ENCODE results near the gene KIDINS220.

Gene KIDINS220

DNA sequence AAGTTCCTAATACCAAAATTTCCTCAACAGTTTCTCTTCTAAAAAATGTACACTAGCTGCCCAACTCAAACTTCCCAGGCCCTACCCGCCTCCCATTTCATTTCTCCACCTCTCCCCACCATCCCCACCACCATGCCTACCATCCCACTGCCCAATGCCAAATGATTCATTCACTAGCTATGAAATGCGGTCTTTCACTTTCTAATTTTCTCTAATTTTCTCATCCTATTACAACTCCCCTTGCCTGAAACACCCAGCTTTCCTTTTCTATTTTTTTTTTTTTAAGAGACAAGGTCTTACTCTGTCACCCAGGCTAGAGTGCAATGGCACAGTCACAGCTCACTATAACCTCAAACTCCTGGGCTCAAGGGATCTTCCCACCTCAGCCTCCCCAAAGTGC is 38.4 kb downstream of the KIDINS220 start:
- TF ChIP-seq, protein P1, sequence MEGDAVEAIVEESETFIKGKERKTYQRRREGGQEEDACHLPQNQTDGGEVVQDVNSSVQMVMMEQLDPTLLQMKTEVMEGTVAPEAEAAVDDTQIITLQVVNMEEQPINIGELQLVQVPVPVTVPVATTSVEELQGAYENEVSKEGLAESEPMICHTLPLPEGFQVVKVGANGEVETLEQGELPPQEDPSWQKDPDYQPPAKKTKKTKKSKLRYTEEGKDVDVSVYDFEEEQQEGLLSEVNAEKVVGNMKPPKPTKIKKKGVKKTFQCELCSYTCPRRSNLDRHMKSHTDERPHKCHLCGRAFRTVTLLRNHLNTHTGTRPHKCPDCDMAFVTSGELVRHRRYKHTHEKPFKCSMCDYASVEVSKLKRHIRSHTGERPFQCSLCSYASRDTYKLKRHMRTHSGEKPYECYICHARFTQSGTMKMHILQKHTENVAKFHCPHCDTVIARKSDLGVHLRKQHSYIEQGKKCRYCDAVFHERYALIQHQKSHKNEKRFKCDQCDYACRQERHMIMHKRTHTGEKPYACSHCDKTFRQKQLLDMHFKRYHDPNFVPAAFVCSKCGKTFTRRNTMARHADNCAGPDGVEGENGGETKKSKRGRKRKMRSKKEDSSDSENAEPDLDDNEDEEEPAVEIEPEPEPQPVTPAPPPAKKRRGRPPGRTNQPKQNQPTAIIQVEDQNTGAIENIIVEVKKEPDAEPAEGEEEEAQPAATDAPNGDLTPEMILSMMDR (IDR thresholded peaks at IDR 0.05; ENCODE audit: insufficient read depth, missing control alignments) = no peak

DNA sequence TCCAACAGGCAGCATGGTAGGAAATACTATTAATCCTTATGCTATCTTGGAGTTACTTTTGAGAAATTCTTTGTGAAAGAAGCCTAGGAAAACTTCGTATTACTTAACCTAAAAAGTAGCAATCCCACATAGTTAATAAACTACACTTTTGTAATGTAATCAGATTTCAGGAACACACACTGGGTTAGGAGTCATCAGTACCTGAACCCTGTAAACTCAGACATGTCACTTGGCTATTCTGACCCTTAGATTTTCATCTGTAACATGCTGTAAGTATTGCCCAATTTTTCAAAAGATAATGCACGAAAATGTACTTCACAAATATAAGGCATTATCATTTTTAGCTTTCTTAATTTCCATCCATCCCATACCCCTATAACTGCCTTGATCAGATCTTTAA is 39.0 kb downstream of the KIDINS220 start:
- FAIRE-seq (no peak), DNase-seq (ENCODE audit: insufficient read length, low spot score) (no peak)
- TF ChIP-seq, protein P1 (IDR thresholded peaks at IDR 0.05; ENCODE audit: insufficient read depth, missing control alignments) = no peak

More for the DNA sequence above, 38.4 kb downstream of the KIDINS220 start:
- no peak for FAIRE-seq
- DNase-seq (ENCODE audit: insufficient read length, low spot score) = no peak

DNA sequence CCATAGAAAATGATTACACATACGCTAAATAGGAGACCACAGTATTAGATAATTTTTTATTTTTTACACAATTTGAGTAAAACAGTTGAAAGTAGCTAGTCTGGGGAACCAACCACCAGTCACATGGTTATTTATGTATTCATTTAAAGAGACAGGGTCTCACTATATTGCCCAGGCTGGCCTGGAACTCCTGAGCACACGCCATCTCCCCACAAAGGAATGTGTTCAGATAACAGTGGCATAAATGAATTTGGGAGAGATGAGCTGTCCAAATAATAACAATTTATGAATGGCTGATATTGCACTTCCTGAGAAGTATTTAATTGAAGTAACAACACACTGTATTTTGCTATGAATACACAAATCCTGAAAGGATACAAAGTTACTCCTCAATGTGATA is 39.7 kb downstream of the KIDINS220 start:
- TF ChIP-seq, protein P1 (IDR thresholded peaks at IDR 0.05; ENCODE audit: insufficient read depth, missing control alignments) = no peak
- DNase-seq (ENCODE audit: insufficient read length, low spot score) (no peak), FAIRE-seq (no peak)

DNA sequence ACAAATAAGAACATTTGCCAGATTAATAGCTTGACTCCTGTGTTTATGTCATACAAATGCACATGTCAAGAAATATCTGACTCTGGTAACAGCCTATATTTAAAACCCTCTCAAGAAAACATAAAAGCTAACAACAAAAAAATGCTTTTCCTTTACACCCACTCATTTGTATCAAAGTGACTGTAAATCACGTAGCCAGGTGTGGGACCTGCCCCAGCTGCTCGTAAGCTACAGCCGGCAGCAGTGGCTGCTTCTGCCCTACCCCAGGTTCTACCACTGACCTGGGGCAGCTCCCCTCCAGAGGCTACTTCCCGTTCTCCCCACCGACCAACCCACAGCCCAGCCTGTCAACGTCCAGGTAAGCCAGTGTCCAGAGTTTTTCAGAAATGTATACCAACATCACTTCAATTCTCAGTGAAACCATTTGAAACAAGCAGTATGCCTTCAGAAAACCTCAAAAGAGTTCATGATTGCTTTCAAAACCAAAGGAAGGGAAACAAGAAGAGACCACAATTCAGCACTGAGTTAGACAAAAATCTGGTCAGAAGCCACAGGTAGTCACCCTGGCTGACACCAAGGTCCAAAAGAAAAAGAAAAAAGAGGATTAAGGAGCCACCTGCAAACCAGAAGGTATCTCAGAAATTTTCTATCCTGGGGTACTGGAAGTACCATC is 40.4 kb downstream of the KIDINS220 start:
- DNase-seq (ENCODE audit: insufficient read length, low spot score) = no peak
- TF ChIP-seq, protein P1 (IDR thresholded peaks at IDR 0.05; ENCODE audit: insufficient read depth, missing control alignments) = no peak
- no peak for FAIRE-seq

DNA sequence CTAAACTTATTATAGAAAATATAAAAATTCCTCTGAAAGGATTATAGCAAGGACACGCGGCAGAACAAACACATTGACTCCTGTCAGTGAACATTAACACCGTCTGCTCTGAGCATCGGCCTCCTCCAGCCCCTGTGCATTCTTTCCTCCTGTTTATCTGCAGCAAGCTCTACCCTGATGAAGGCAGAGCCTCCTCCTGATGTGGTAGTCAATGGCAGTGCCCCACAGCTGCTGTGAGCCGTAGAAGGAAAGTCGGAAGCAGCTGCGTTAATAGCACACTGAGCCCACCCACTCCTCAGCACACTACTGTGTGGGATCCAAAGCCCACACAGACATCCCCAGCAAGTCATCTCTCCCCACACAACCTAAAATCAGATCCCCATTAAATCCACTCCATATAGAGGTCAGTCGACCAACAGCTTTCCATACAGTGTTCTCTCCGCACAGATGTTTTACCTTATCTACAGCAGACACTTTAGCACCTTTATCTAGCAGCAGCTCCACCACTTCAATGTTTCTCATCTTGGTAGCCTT is 41.0 kb downstream of the KIDINS220 start:
- TF ChIP-seq, protein P1 (IDR thresholded peaks at IDR 0.05; ENCODE audit: insufficient read depth, missing control alignments) = no peak
- DNase-seq (ENCODE audit: insufficient read length, low spot score) (no peak), FAIRE-seq (no peak)

DNA sequence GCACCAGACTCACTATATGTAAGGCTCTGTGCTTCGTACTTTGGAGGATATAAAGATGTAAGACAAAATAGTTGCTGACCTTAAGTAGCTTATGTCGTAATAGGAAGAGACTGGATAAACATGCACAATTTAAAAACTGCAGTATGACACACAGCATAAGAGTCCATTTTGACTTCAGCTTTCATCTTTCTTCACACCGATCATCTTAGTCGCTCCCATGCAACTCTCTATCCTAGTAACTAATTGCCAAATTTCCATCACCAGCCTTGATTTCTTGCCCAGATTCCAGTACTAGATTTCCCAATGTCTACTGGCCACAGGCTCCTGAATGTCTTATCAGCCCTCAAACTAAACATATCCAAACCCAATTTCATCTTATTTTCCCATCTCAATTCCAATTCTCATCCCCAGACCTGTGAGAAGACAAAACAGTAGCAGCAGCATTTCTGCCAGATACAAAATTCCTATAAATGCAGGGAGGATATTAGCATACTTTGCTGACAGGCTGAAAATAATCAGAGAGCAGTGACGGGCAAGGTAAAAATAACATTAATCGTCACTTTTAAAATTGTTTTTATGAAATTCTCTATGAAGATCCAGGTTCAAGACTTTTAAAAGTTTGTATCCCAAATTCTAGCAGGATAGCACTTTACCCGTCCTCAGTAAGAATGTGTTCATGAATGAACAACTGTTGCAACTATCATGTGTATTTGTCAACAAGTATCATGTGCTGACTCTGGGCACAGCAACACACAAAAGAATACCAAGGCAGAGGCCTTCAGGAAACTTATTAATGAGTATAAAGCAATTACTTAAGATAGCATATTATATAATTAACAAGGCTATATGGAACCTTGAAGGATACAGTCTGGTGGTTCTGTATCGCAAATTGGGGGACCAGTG is 42.2 kb downstream of the KIDINS220 start:
- TF ChIP-seq, protein P1 (IDR thresholded peaks at IDR 0.05; ENCODE audit: insufficient read depth, missing control alignments) = no peak
- FAIRE-seq (no peak), DNase-seq (ENCODE audit: insufficient read length, low spot score) (no peak)

All from D721Med (cell line).